HG02610 (cell line): ENCODE data around the gene BCAP31.
"Not testable (repeated sequence)": the region's sequence is repeated elsewhere in the genome, so short reads cannot be mapped to it uniquely, and the experiment has no call there.

Source experiments
- ATAC-seq: cut with Tn5 transposase; IDR thresholded peaks from one replicate; pipeline ENCODE4 v1.9.1; 2021; ENCODE audit warnings: mild to moderate bottlenecking, moderate library complexity; ENCODE audit not compliant: unreplicated experiment

The BCAP31 gene

GRCh38 chrX:153696538-153696937 lies 27.6 kb downstream of the BCAP31 start:
- not testable (repeated sequence) for ATAC-seq

- no peak for ATAC-seq
These were observed 28.1 kb downstream of the BCAP31 start for GRCh38 chrX:153696100-153696499.

- ATAC-seq, result no peak
These were observed 29.4 kb downstream of the BCAP31 start for GRCh38 chrX:153694687-153695270.

- ATAC-seq, result not testable (repeated sequence)
These were observed 29.9 kb downstream of the BCAP31 start for GRCh38 chrX:153694256-153694655.

- no peak for ATAC-seq
These were observed 30.7 kb downstream of the BCAP31 start for GRCh38 chrX:153693216-153694086.

GRCh38 chrX:153692611-153693156 lies 31.5 kb downstream of the BCAP31 start:
- no peak for ATAC-seq

- no peak for ATAC-seq
These were observed 32.2 kb downstream of the BCAP31 start for GRCh38 chrX:153692003-153692402.

GRCh38 chrX:153691032-153691827 lies 33.0 kb downstream of the BCAP31 start:
- not testable (repeated sequence) for ATAC-seq

- ATAC-seq, result no peak
These were observed 33.7 kb downstream of the BCAP31 start for GRCh38 chrX:153690466-153690865.

- no peak for ATAC-seq
These were observed 34.3 kb downstream of the BCAP31 start for GRCh38 chrX:153689654-153690465.

- ATAC-seq, result no peak
These were observed 35.1 kb downstream of the BCAP31 start for GRCh38 chrX:153688911-153689590.

GRCh38 chrX:153688506-153688905 lies 35.7 kb downstream of the BCAP31 start:
- no peak for ATAC-seq

- no peak for ATAC-seq
These were observed 36.1 kb downstream of the BCAP31 start for GRCh38 chrX:153688071-153688470.

- ATAC-seq, result no peak
These were observed 36.8 kb downstream of the BCAP31 start, which contains the start of gene SLC6A8 for GRCh38 chrX:153687121-153688039. Gene SLC6A8, plus strand, starts transcription at chrX:153687926. Its CDS starts 649 bp downstream, at chrX:153688575.

- no peak for ATAC-seq
These were observed 37.5 kb downstream of the BCAP31 start for GRCh38 chrX:153686711-153687110.

GRCh38 chrX:153685751-153686696 lies 38.2 kb downstream of the BCAP31 start:
- ATAC-seq, result no peak

- no peak for ATAC-seq
These were observed 39.0 kb downstream of the BCAP31 start for GRCh38 chrX:153685156-153685536.
